HG02840 (cell line): ENCODE measurements around the gene NTRK3.

Experiments used
- ATAC-seq: cut with Tn5 transposase; IDR thresholded peaks from one replicate; pipeline ENCODE4 v1.9.1; 2021; ENCODE audit warnings: mild to moderate bottlenecking, moderate library complexity, moderate number of reproducible peaks; ENCODE audit not compliant: unreplicated experiment, low FRiP score

The NTRK3 gene

DNA sequence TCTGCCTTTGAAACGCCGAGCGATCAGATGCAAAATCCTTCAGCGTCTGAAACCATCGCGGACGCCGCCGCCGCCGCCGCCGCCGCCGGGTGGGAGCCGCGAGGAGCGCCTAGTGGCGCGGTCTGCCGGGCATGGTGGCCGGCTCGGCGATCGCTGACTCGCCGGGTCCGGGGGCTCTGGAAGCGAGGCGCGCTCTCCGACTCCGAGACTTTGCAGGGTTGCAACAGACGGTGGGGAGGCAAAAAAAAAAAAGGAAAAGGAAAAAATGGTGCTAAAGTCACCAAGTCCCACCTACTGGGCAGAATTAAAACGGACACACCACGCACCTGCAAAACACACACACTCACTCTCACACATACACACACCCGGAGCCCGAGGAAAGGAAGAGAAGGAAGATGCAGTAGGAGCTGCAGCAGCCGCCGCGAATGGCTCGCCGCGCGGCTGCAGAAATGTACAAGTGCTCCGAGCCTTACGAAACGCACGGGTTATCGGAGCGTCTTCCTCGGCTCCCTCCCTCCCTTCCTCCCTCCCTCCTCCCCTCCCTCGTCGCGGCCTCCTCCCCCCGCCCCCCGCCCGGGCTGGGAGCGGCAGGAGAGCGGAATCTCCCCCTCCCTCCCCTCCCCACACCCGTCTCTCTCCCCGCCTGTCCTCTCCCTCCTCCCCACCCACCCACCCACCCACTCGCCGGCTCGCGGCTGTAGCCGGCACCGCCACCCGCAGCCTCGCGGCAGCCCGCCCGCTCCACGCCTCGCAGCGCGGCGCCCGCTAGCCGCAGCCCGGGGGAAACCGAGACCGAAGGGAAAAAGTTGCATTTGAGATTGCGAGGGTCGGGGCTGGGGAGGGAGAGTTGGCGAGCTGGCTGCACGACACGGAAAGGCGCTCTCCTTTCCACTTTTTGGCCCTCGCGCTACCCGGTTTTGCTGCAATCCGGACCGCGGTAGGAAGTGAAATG, at the start of gene NTRK3:
Gene NTRK3 (minus strand): TSS at position 461 of the 952 bp plus-strand sequence. CDS start 586 bp downstream, outside the sequence.
- no peak for ATAC-seq

DNA sequence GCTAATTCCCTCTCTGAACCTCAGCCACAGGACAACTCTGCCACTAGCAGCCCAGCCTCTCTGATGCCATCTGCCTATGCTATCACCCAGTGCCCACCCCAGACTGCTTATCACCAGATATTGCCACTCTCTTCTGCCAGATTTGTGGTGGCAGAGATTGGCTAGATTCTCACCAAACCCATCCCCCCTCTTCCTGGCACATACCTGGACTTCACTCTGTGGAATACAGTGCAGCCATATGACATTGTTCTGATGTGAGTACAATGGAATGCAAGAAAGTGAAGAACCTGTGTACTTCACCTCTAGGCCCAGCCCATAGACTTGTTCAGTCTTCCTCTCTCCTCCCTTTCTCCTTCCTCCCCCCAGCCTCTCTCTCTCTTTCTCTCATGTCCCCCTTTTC, 46.9 kb upstream of the NTRK3 start:
- no peak for ATAC-seq

DNA sequence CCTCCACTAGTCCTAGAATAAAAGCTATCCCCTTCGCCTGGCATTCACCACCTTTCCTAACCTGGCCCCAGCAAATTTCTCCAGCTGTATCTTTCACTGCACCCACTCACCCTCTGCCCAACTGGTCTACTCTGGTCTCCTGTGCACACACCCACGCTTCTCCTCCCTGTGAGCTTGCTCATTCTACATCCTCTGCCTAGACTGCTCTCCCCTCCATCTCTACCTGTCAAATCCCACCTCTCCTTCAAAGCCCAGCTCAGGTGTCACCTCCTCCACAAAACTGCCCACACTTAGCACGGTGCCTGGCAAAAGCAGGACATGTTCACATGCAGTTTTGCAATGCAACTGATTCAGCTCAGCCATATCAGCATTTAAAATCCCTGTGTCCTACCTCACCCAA, 45.8 kb upstream of the NTRK3 start:
- no peak for ATAC-seq

DNA sequence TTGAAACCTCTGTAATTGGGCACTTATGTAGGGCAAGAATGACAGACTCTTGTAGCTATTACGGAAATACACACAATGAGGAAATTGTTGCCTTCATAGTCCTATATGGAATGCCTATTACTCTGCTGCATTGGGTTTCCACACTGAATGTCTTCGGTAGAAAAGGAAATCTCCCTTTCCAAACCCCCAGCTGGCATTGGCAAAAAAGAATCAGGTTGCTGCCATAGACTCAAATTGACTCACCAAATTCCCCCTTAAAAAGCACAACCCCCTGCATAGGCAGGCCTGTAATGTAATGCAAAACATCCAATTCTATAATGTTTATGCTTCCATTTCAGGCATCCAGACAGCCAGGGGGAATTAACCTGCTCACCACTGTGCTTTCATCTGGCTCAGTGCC, 44.8 kb upstream of the NTRK3 start:
- ATAC-seq = no peak

DNA sequence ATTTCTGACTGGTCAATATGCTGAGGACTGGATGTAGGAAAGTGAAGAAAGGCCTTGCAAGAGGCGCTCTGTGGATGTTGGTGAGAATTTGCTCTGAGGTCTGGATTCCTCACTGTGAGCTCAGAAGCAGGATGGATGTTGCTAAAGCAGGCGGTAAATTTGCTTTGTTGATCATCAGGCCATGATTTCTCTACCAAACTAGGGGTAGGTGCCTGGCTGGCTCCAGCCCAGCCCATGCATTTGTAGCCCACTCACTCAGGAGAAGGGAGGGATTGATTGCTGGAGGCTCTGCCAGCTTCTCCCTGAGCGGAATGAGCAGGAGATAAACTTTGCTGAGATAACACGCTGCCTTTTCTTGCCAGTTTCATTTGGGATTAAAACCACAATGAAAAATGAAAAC, 44.3 kb upstream of the NTRK3 start:
- ATAC-seq = no peak

DNA sequence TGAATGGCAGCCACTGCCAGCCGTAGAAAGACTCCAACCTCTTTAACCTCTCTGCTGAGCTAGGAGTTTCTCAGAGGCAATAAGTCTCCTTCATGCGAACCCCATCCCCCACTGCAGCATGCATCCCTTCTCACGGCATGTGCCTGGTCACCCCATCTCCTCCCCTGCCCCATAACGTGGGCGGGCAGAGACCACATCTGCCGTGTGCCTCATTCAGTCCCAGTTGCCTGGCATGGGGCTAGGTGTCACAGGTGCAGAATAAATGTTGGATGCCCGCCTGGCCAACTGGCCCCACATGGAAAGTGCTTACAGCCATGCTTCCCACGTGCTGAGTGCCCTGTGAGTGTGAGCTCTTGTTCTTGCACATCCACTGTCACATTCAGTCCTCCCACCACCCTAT, 43.5 kb upstream of the NTRK3 start:
- no peak for ATAC-seq

DNA sequence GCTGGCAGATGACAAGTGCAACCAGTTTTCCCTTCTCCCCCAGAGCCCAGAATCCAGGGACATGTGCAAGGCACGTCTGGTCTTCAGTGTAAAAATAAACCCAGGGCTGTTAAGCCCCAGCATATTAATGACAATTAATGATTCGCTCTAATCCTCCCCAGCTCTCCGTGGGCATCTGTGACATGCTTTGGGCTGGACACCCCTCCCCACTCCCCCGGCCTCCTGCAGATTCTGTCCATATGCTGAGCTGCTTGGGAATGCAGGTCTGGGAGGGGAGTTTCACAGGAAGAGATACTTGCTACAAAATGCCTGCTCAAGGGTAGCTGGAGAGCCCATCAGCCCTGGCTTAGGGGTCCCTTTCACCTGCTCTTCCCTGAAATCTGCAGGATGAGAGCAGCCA, 43.0 kb upstream of the NTRK3 start:
- ATAC-seq = no peak

DNA sequence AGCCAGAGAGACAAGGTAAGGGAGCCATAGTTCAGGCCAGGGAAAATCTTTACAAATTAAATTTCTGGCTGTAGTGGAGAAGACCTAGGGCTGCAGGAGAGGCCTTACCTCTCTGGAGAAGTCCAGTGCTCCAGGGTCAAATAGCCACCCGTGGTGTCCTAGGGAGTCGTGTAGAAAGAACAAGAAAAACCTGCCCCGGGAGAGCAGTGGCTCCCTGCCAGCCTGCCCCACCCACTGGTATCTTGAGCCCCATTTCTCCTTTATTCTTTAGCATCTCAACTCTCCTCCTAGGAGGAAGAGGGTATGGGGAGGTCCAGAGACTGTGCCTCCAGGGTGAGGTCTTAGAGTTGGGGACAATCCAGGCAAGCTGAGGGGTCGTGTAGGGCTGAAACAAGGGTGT, 32.1 kb upstream of the NTRK3 start:
- ATAC-seq = no peak

DNA sequence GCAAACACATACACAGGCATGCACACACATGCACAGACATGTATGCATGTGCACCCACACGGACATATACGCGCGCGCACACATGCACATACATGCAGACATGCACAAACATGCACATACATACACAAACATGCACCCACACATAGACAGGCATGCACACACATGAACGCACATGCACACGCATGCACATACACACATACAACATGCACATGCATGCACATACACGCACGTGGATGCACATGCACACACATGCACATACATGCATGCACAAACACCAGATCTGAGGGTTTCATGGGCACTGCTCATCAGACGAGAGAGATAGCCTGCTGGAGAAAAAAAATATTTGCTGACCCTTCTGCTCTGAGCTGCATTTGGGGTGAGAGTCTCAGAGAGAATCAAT, 31.7 kb upstream of the NTRK3 start:
- ATAC-seq = no peak

DNA sequence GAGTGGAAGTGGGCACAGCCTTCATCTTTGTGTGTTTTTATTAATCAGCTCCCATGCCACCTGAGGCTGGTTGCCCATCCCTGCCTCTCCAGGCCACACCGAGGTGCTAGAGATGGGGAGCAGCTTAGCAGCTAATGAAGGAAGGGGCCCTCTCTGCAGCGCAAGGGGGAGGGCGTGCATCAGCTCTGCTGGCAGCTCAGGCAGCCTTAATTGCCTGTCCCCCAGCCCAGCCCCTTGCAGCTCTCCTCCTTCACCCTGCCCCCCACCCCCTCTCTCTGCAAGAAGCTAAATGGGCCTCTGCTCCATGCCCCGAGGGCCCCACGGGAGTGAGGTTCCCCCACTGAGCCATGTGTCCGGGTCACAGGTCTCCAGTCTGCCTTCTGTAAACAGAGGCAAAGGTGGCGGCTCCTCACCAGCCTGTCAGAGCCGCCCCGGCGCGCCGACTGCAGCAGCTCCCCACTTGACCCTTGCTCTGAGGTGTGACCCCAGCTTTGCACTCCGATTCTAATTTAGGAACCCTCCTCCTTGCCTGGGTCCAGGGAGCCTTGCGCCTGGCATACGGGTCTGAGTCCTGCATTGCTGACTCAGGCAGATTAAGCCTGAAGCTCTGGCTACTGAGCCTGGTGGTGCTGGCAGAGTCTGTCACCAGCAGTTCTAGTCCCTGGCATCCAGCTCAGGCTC, 27.9 kb upstream of the NTRK3 start:
- ATAC-seq = no peak

DNA sequence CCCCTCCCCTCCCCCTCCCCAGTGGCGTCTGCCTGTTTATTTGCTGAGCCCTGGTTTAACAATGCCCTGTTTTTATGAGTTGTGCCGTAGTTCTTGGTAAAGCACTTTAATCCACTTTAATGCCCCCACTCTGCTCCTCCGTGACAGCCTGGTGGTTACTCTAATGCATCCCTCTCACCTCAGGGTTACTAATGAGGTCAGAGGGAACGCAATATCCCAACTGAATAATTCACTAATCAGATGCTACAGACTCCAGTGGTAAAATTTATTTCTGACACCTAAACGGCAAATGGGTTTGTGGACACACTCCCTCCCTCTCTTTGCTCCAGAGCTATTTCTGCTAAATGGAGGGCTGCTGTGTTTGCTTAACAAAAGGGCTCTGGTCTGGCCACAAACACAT, 26.1 kb upstream of the NTRK3 start:
- no peak for ATAC-seq

DNA sequence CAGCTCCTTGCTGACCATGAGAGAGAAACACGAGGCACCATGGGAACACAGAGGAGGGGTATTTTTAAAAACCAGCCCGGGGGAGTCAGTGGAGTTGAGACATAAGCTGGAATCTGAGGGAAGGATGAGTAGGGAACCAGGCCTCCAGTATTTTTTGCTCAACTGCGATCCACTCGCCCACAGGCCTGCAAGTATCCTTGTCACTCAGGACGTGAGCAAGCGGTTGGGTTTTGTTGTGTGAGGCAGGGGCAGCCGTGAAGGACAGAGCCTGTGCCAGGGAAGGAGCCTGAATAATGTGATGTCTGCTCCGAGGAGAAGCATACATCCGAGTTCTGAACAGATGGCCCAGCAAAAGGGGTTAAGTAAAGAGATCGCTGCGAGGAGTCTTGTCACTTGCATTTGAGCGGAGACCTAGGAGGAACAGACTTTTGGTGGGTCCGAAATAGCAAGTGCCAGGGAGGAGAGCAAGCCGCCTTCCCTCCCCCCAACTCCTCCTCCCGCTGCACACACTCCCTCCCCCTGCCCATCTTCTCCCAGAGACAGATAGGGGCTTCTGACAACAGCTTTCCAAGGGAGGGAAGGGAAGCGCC, 20.4 kb upstream of the NTRK3 start:
- no peak for ATAC-seq

DNA sequence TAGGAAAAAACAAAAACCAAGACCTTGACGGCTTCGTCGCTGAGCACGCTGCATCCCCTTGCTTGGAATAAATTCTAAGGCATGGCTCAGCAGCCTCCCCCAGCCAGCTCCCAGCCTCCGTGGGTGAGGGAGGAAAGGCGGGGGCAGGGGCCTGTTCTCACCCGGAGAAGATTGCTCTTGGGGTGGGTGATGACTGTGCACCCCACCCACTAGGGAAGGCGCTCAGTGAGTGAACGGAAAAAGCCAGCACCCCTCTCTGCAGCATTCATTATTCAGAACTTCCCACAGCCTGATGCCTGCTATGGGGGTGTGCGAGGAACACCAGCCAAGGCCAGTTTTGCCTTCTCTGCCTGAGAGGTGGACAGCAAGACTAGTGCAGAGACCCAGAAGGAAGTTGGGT, 19.3 kb upstream of the NTRK3 start:
- no peak for ATAC-seq

DNA sequence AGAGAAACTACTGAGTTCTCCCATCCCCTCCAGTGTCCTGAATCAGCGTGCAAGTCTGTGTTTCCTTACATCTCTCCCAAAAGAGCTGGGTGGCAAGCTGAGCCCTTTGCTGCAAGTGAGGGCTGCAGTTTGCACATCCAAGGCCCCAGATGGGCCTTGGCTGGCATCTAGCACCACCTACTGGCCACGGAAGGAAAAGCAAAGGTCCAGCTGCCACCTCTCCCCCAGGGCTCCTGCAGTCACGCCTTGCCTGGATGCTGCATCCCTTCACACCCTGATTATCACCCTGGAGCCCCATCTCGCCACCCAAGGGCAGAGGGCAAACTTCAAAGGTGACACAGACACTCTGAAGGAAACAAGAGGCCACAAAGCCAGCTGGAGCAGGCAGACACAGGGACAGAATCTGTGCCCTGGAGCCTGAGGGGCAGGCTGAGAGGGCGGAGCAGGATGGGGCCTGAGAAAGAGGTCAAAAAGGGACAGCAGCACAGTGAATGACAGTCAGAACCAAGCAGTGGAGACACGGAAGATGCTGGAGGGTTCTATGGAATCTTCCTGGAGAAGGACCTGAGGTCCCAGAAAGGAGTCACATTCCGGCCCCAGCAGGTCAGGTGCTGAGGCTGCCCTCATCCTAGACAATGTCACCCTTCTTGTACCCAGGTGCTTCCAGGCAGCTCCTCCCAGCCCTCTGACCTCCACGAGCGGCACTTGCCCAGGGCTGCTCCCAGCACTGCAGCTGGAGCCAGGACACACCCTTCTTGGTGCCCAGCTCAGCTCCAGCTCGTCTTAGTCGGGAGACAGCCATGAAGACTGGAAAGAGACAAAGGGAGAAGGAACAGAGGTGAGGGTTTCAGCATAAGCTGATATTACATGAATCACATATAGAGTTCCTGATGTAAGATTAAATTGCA, 18.3 kb upstream of the NTRK3 start:
- no peak for ATAC-seq

DNA sequence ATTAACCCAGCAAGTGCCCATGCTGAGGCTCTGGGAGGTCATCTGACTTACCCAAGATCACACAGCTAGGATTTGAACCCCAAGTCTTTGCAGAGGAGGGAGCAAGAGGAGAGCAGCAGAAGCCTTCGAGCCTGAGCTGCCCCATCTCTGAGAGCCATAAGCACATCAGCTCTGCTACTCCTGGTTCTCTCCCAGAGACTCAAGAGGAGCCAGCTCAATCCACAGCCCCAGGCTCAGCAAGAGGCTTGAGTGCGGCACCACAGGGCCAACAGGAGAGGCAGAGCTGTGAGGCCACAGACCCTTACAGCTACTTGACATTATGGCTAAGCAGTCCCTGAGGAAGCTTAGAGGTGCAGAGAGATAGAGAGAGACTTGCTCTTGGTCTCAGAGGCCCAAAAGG, 15.9 kb upstream of the NTRK3 start:
- ATAC-seq = no peak

DNA sequence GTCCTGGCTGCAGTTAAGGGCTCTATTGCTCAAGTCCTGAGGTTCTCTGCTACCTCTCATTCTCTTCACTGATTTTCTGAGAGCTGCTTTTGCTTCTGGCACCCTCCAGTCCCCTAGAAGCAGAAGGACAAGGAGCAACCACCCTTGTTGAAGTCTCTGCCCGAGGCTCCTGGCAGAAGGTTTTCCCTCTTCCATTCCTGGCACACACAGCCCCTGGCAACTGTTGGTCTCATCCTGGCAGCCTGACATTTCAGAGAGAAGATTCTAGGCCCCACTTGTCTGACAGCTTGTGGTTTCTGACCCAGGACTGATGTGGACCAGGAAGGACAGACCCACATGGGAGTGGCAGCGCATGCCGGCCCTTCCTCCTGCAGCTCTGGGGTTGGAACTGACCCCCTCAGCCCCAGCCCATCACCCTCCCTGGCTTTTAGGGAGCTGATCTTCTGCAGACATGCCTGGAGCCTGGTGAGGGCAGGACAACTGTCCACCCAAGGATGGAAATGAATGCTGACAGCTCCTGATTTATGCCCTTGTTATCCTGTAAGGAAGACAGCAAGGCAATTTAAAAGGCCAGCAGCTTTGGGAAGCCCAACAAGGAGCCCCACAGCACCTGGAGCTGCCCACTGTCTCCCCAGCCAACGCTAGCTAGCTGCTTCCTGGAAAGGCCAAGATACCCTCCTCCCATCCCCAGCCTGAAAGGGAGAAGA, 13.0 kb upstream of the NTRK3 start:
- no peak for ATAC-seq

DNA sequence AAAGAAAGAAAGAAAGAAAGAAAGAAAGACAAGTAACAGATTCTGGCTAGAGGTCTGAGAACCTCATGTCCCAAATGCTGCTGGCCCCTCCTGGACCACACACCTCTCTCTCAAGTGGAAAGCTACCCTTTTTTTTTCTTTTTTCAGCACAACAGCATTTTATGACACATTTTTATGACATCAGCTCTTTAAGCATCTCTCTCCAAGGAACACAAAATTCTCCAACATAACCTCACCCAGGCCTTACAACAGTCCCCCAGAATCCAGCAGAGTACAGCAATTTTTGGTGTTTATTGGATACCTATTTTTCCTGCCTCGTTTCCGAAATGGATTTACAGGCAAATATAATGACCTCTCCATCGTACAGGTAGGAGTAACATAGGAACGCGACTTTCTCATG, 11.2 kb upstream of the NTRK3 start:
- ATAC-seq = no peak

DNA sequence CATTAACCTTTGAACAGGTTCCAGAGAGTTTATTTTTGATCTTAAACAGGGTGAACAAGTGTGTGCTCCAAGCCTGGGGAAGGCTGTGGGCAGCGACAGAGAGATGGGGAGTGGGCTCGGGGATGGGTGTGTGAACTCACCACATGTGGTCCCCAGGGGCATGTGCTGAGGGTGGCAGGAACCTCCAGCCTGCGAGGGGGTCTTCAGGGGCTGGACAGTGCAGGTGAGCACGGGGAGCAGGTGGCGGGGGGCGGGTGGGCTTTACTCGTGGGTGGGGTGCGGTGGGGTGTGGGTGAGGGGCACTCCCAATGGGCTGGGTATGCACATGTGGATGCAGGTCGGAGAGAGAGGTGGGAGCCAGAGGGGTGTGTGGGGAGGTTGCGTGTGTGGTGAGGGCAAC, 9.6 kb upstream of the NTRK3 start:
- no peak for ATAC-seq

DNA sequence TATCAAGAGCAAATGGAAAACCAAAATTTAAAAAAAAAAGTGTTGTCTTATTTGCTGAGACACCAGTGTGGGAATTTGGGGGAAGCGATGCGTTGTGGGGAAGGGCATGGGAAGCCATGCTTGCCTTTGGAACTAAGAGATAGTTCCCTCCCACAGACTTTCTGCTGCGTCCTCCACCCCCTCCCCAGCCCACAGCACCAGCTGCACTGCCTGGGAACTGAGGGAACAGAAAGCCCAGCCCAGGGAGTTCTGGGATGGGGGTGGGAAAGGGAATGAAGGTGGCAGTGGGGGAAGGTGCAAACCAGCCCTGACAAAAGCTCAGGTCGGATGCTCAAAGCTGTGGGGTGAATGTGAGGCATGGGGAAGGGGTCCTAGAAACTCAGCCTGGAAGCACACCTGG, 8.1 kb upstream of the NTRK3 start:
- no peak for ATAC-seq

DNA sequence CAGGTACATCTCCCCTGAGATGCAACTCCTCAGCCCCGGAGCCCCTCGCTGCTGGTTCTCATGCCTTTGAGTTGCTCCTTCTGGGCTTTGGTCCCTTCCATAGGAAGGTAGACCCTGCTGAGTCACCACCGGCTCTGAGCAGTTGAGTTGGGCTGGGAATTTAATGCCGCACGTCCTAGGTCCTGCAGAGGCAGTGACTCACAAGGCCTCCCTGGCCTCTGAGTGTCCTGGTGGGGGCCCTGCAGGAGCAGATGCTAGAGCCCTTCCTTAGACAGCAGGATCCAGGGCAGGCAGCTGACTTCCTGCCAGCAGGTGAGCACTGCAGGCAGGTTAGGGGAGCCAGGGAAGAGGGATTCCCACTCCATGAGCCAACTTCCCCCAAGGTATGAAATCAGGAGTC, 5.5 kb upstream of the NTRK3 start:
- ATAC-seq = no peak
